Measurements from ENCODE around the gene SLC2A6.

DNA sequence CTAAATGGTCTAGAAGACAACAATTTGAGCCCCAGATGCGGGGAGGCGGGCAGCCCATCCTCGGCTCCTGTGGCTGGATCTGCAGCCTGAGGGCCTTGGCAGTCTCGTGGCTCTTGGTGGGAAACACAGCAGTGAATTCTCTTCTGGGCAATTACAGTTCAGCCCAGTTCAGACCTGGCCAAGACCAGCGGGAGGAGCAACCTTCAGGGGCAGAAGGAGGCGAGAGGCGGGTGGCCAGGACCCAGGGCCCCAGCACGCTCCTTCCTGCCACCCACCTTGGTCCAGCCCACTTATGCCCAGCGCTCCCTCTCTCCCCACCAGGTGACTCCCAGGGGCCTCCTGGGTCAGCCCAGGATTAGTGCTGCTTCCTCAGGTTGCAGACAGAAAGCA is 38.1 kb upstream of the SLC2A6 start:
- TF ChIP-seq CTCF (IDR thresholded peaks at IDR 0.05) (no peak), POLR2AphosphoS5 (IDR thresholded peaks at IDR 0.05) (no peak)
